SK-N-DZ (cell line): ENCODE results near the gene EFR3B.
"Not testable (repeated sequence)": the region's sequence is repeated elsewhere in the genome, so short reads cannot be mapped to it uniquely, and the experiment has no call there.

Experiments
- DNase-seq: peaks from one replicate; pipeline ENCODE4 v3.0.0-alpha.2; 2015; ENCODE audit warnings: low spot score

EFR3B gene

GRCh38 chr2:25149646-25150045 lies 107.8 kb downstream of the EFR3B start:
- no peak for DNase-seq

- not testable (repeated sequence) for DNase-seq
Measured at GRCh38 chr2:25150993-25151392, 109.1 kb downstream of the EFR3B start.

- no peak for DNase-seq
Measured at GRCh38 chr2:25151718-25152117, 109.8 kb downstream of the EFR3B start.

- DNase-seq, result no peak
Measured at GRCh38 chr2:25155401-25155800, 113.5 kb downstream of the EFR3B start.

- no peak for DNase-seq
Measured at GRCh38 chr2:25158096-25158852, 116.4 kb downstream of the EFR3B start.

GRCh38 chr2:25159949-25160348 lies 118.1 kb downstream of the EFR3B start:
- DNase-seq, result peak; percentile 46

GRCh38 chr2:25160376-25160775 lies 118.5 kb downstream of the EFR3B start:
- DNase-seq, result no peak

- DNase-seq, result no peak
Measured at GRCh38 chr2:25161055-25161781, 119.3 kb downstream of the EFR3B start.

GRCh38 chr2:25162061-25162460 lies 120.2 kb downstream of the EFR3B start:
- not testable (repeated sequence) for DNase-seq

GRCh38 chr2:25164561-25164960 lies 122.7 kb downstream of the EFR3B start:
- no peak for DNase-seq

GRCh38 chr2:25165992-25166875 lies 124.4 kb downstream of the EFR3B start:
- DNase-seq, result peak; percentile 51

- DNase-seq, result no peak
Measured at GRCh38 chr2:25168256-25169072, 126.6 kb downstream of the EFR3B start, which contains the start of gene POMC. POMC (minus strand) TSS chr2:25168580; CDS start chr2:25164772, 3,808 bp downstream.

GRCh38 chr2:25169073-25169470 lies 127.2 kb downstream of the EFR3B start:
- DNase-seq, result no peak

- no peak for DNase-seq
Measured at GRCh38 chr2:25170888-25171287, 129.0 kb downstream of the EFR3B start.

GRCh38 chr2:25173719-25174118 lies 131.8 kb downstream of the EFR3B start:
- no peak for DNase-seq

- no peak for DNase-seq
Measured at GRCh38 chr2:25174192-25174861, 132.5 kb downstream of the EFR3B start.

- DNase-seq, result no peak
Measured at GRCh38 chr2:25176138-25176537, 134.3 kb downstream of the EFR3B start.

- DNase-seq, result no peak
Measured at GRCh38 chr2:25176541-25177181, 134.8 kb downstream of the EFR3B start.

GRCh38 chr2:25177211-25177611 lies 135.3 kb downstream of the EFR3B start:
- peak; percentile 40 for DNase-seq

- no peak for DNase-seq
Measured at GRCh38 chr2:25178976-25179375, 137.1 kb downstream of the EFR3B start.
